DMS53 treated with DMSO at 0.1 percent for 48 hours (cell line): ENCODE data around the gene ZNF521.

ENCODE experiments used
- DNase-seq: peaks from one replicate; lab custom pipeline; 2025; ENCODE audit not compliant: unreplicated experiment; lab: John Stamatoyannopoulos, UW

ZNF521 gene

GRCh38 chr18:25136416-25137196, 215.4 kb downstream of the ZNF521 start:
- DNase-seq, result no peak

- DNase-seq, result no peak
Observed at GRCh38 chr18:25134861-25135260, 217.1 kb downstream of the ZNF521 start.

GRCh38 chr18:25133879-25134278, 218.1 kb downstream of the ZNF521 start:
- DNase-seq, result no peak

GRCh38 chr18:25132786-25133496, 219.0 kb downstream of the ZNF521 start:
- DNase-seq, result no peak

GRCh38 chr18:25126751-25127150, 225.2 kb downstream of the ZNF521 start:
- DNase-seq, result no peak

GRCh38 chr18:25125680-25126079, 226.3 kb downstream of the ZNF521 start:
- DNase-seq, result no peak

GRCh38 chr18:25123438-25124232, 228.3 kb downstream of the ZNF521 start:
- DNase-seq, result no peak

- DNase-seq, result no peak
Observed at GRCh38 chr18:25121442-25121841, 230.5 kb downstream of the ZNF521 start.

GRCh38 chr18:25113566-25113965, 238.4 kb downstream of the ZNF521 start:
- no peak for DNase-seq

GRCh38 chr18:25112821-25113434, 239.0 kb downstream of the ZNF521 start:
- DNase-seq, result no peak

- no peak for DNase-seq
Observed at GRCh38 chr18:25111377-25112288, 240.3 kb downstream of the ZNF521 start.

GRCh38 chr18:25109484-25109883, 242.5 kb downstream of the ZNF521 start:
- no peak for DNase-seq

- DNase-seq, result no peak
Observed at GRCh38 chr18:25103468-25104155, 248.4 kb downstream of the ZNF521 start.

- DNase-seq, result no peak
Observed at GRCh38 chr18:25102662-25103061, 249.3 kb downstream of the ZNF521 start.

GRCh38 chr18:25100418-25100817, 251.5 kb downstream of the ZNF521 start:
- no peak for DNase-seq

- DNase-seq, result no peak
Observed at GRCh38 chr18:25099895-25100294, 252.1 kb downstream of the ZNF521 start.

- DNase-seq, result no peak
Observed at GRCh38 chr18:25097569-25098056, 254.4 kb downstream of the ZNF521 start.

GRCh38 chr18:25097057-25097456, 254.9 kb downstream of the ZNF521 start:
- DNase-seq, result no peak

GRCh38 chr18:25093141-25093540, 258.8 kb downstream of the ZNF521 start:
- no peak for DNase-seq
